Stimulated activated CD4-positive, alpha-beta T cell treated with anti-CD3 and anti-CD28 coated beads, Interleukin-12 subunit alpha, Interleukin-12 subunit beta, amount 100 ng/mL, for 24 hours (primary cell): ENCODE results near the gene LIN52.
A peak's percentile ranks its signal among the peaks of the same experiment; 100 is the strongest.

ENCODE experiments used
- DNase-seq, 2 experiments: peaks; one replicate each; pipeline ENCODE4 v3.0.0-alpha.2; 2020; ENCODE audit warnings: low read depth in 2 of 2

Gene LIN52

GRCh38 chr14:74194506-74195274 lies 109.9 kb downstream of the LIN52 start:
- DNase-seq = no peak

GRCh38 chr14:74195623-74196022 lies 110.9 kb downstream of the LIN52 start:
- no peak for DNase-seq

- no peak for DNase-seq
These were observed 113.9 kb downstream of the LIN52 start for GRCh38 chr14:74198441-74199234.

- DNase-seq = no peak
These were observed 117.4 kb downstream of the LIN52 start for GRCh38 chr14:74202113-74202512.

- no peak for DNase-seq
These were observed 118.9 kb downstream of the LIN52 start for GRCh38 chr14:74203639-74204038.

GRCh38 chr14:74204491-74204890 lies 119.7 kb downstream of the LIN52 start:
- DNase-seq = no peak

- DNase-seq = no peak
These were observed 121.1 kb downstream of the LIN52 start for GRCh38 chr14:74205882-74206281.

GRCh38 chr14:74207943-74208342 lies 123.2 kb downstream of the LIN52 start:
- no peak for DNase-seq

GRCh38 chr14:74208642-74209041 lies 123.9 kb downstream of the LIN52 start:
- DNase-seq = no peak

GRCh38 chr14:74211945-74212580 lies 127.3 kb downstream of the LIN52 start:
- no peak for DNase-seq

GRCh38 chr14:74213907-74214803 lies 129.4 kb downstream of the LIN52 start:
- no peak for DNase-seq

GRCh38 chr14:74216671-74217070 lies 131.9 kb downstream of the LIN52 start:
- no peak for DNase-seq

- DNase-seq = peak; percentile 48 to 75
These were observed 133.1 kb downstream of the LIN52 start for GRCh38 chr14:74217672-74218448.

- DNase-seq = no peak
These were observed 133.7 kb downstream of the LIN52 start for GRCh38 chr14:74218462-74218861.

GRCh38 chr14:74219277-74220205 lies 134.8 kb downstream of the LIN52 start:
- DNase-seq = no peak

GRCh38 chr14:74220991-74221390 lies 136.2 kb downstream of the LIN52 start:
- no peak for DNase-seq

GRCh38 chr14:74221741-74222140 lies 137.0 kb downstream of the LIN52 start:
- DNase-seq = no peak

GRCh38 chr14:74223016-74223415 lies 138.3 kb downstream of the LIN52 start:
- DNase-seq = no peak

- DNase-seq = no peak
These were observed 147.0 kb downstream of the LIN52 start for GRCh38 chr14:74231784-74232183.

GRCh38 chr14:74235017-74235416 lies 150.3 kb downstream of the LIN52 start:
- no peak for DNase-seq
